ENCODE results near the gene KCNAB1.

GRCh38 chr3:156321945-156322344 lies 201.6 kb downstream of the KCNAB1 start:
- TF ChIP-seq CTCF (IDR thresholded peaks at IDR 0.05; ENCODE audit: low read depth, low read length, missing input control), result no peak
- TF ChIP-seq RAD21 (IDR thresholded peaks at IDR 0.05), result no peak
- no peak for TF ChIP-seq MAX (IDR thresholded peaks at IDR 0.05)
- no peak for TF ChIP-seq EGR1 (IDR thresholded peaks at IDR 0.05; ENCODE audit: low read depth in 2 of 2)
- no peak for TF ChIP-seq HNF4A (conservative IDR thresholded peaks at IDR 0.05)
- TF ChIP-seq REST (IDR thresholded peaks at IDR 0.05), result no peak

Data from liver (tissue), 3 donors.